ENCODE data around the gene HHLA2.

HHLA2 gene

GRCh38 chr3:108300103-108300849 is 3.9 kb downstream of the HHLA2 start:
- no peak for DNase-seq

GRCh38 chr3:108301695-108302404 is 5.5 kb downstream of the HHLA2 start:
- DNase-seq: no peak

GRCh38 chr3:108302570-108302969 is 6.2 kb downstream of the HHLA2 start:
- no peak for DNase-seq

GRCh38 chr3:108305484-108306172 is 9.3 kb downstream of the HHLA2 start:
- DNase-seq: no peak

GRCh38 chr3:108311797-108312196 is 15.4 kb downstream of the HHLA2 start:
- DNase-seq: no peak

- no peak for DNase-seq
These were observed 16.3 kb downstream of the HHLA2 start for GRCh38 chr3:108312656-108313055.

GRCh38 chr3:108315767-108316301 is 19.5 kb downstream of the HHLA2 start:
- no peak for DNase-seq

GRCh38 chr3:108319428-108320082 is 23.2 kb downstream of the HHLA2 start:
- DNase-seq: no peak

GRCh38 chr3:108320746-108321350 is 24.5 kb downstream of the HHLA2 start:
- DNase-seq: no peak

GRCh38 chr3:108322352-108322751 is 26.0 kb downstream of the HHLA2 start:
- DNase-seq: no peak

GRCh38 chr3:108324177-108324576 is 27.8 kb downstream of the HHLA2 start:
- no peak for DNase-seq

- DNase-seq: no peak
These were observed 30.8 kb downstream of the HHLA2 start for GRCh38 chr3:108327168-108327567.

- DNase-seq: no peak
These were observed 32.6 kb downstream of the HHLA2 start for GRCh38 chr3:108328821-108329486.

- DNase-seq: no peak
These were observed 33.2 kb downstream of the HHLA2 start for GRCh38 chr3:108329508-108329907.

- no peak for DNase-seq
These were observed 33.6 kb downstream of the HHLA2 start for GRCh38 chr3:108329947-108330346.

GRCh38 chr3:108331792-108332191 is 35.4 kb downstream of the HHLA2 start:
- no peak for DNase-seq

GRCh38 chr3:108333961-108334360 is 37.6 kb downstream of the HHLA2 start:
- no peak for DNase-seq

GRCh38 chr3:108334701-108335100 is 38.4 kb downstream of the HHLA2 start:
- DNase-seq: no peak

GRCh38 chr3:108338901-108339545 is 42.7 kb downstream of the HHLA2 start:
- no peak for DNase-seq

GRCh38 chr3:108341911-108342310 is 45.6 kb downstream of the HHLA2 start:
- DNase-seq: no peak

GRCh38 chr3:108342837-108343486 is 46.6 kb downstream of the HHLA2 start:
- no peak for DNase-seq
